Heart right ventricle (tissue), 16 donors: Measurements from ENCODE around the gene OXNAD1. TPM values are rescaled to one million over a fixed set of nuclear protein-coding genes. Genes with fewer than 3 reads are reported as not detected.

Source experiments
- ATAC-seq, 8 donors: fragments of 200-7000 bp; cut with Tn5 transposase; one replicate each; pipeline ENCODE4 v1.9.1; 2020; ENCODE audit warnings: mild to moderate bottlenecking in 8 of 8, moderate library complexity in 8 of 8, moderate number of reproducible peaks in 1 of 8
- DNase-seq, 2 donors: peaks; one replicate each; pipeline ENCODE4 v3.0.0-alpha.2; 2020
- H3K27ac ChIP-seq, 10 donors: fragments of 200-600 bp; sonication (generic) in 2 of 10; one replicate each; pipeline versions ENCODE4 v1.5.0 to v1.8.0; 2020 to 2022; ENCODE audit warnings: mild to moderate bottlenecking in 3 of 10
- H3K27me3 ChIP-seq, 7 donors: fragments of 200-600 bp; one replicate each; pipeline ENCODE4 v1.8.0; 2021 to 2022; ENCODE audit warnings: mild to moderate bottlenecking in 2 of 7
- H3K36me3 ChIP-seq, 9 donors: fragments of 200-600 bp; sonication (generic) in 1 of 9; one replicate each; pipeline versions ENCODE4 v1.5.0 to v1.8.0; 2020 to 2022; ENCODE audit warnings: mild to moderate bottlenecking in 2 of 9
- H3K4me1 ChIP-seq, 9 donors: fragments of 200-600 bp; sonication (generic) in 1 of 9; one replicate each; pipeline versions ENCODE4 v1.5.0 to v1.8.0; 2020 to 2022; ENCODE audit warnings: mild to moderate bottlenecking in 4 of 9
- H3K4me3 ChIP-seq, 10 donors: fragments of 200-600 bp; sonication (generic) in 2 of 10; one replicate each; pipeline versions ENCODE4 v1.5.0 to v1.8.0; 2020 to 2022; ENCODE audit warnings: mild to moderate bottlenecking in 7 of 10, moderate library complexity in 2 of 10
- H3K9me3 ChIP-seq, 11 donors: fragments of 200-600 bp in 10 of 11; sonication (generic) in 2 of 11; one replicate each; pipeline versions ENCODE4 v1.5.0 to v1.8.0; 2013 to 2022; ENCODE audit warnings: mild to moderate bottlenecking in 2 of 11, control low read depth in 1 of 11, moderate library complexity in 1 of 11
- WGBS, 2 donors: extraction: QIAGEN DNeasy Blood & Tissue Kit; methylation state at CpG; one replicate each; pipeline ENCODE4 v1.1.7; 2013; ENCODE audit warnings: inconsistent platforms in 1 of 2; 5-methylcytosine and 5-hydroxymethylcytosine counted together
- intact Hi-C, 10 donors: fragments of 100-400 bp; cut with DNase I; formaldehyde crosslinking; loops; one replicate each; pipeline versions ENCODE4 v1.11.1 to v1.14.2; 2022
- polyA plus RNA-seq, 2 donors: library from polyadenylated mRNA; stranded (reverse); fragments of 200-250 nt; gene quantifications; one replicate each; pipeline ENCODE4 v1.2.3, GENCODE V29; 2013
- total RNA-seq, 10 donors: library from RNA; stranded (reverse); fragmentation: NEBNext Ultra II Directional in 3 of 10; extraction: Animal tissue kit (Norgen Biotek cat#: 25700) in 3 of 10; gene quantifications; one replicate each; pipeline versions ENCODE4 v1.2.1 to v1.2.4, GENCODE V29; 2021 to 2023
- TF ChIP-seq, protein P1 (sequence below), 9 donors: fragments of 200-600 bp; sonication (generic) in 2 of 9; IDR thresholded peaks; one replicate each; pipeline versions ENCODE4 v1.5.0 to v1.8.0; 2021 to 2022; ENCODE audit warnings: antibody characterized with exemption in 9 of 9, mild to moderate bottlenecking in 5 of 9, moderate library complexity in 1 of 9
- donor health status: Arrhythmogenic right ventricular cardiomyopathy.
- donor health status: ischemic (EF 13 %, LVEDD 7.1; RV severe dilation, severe dysfunction).
- donor health status: healthy with polysubstance abuse.
- donor health status: DM: no; HTN: yes; CAD: no.
- donor health status: DM: no; HTN: no; CAD: no.
- donor health status: ischemic (EF 25% LVEDD 6.9; RV normal size, moderate dysfunction).
- donor health status: ischemic (EF 25% LVEDD 5.7; RV mildly dilated, moderate dysfunction).
- donor health status: healthy.
- donor health status: DM: yes; HTN: yes; CAD: no.
- donor health status: Ischemic cardiomyopathy.
- donor health status: ischemic (EF 35%, LVEDD 5.7; RV mildly dilated, moderate dysfunction).
- donor health status: nonischemic (EF 11% LVEDD 7.7; RV severe dilation, severe dysfunction).
- donor health status: DM: yes; HTN: yes; CAD: no.
- donor health status: PGD.
- donor health status: ischemic (EF 29% LVEDD 5.4; RV normal size, mild dysfunction).
- donor health status: nonischemic (EF 23%, LVEDD 6.1; RV moderate dilation, normal function).

OXNAD1 gene
- total and polyA plus RNA-seq, 12 donors: 4.2 to 22.8 (median 17.1) TPM

DNA sequence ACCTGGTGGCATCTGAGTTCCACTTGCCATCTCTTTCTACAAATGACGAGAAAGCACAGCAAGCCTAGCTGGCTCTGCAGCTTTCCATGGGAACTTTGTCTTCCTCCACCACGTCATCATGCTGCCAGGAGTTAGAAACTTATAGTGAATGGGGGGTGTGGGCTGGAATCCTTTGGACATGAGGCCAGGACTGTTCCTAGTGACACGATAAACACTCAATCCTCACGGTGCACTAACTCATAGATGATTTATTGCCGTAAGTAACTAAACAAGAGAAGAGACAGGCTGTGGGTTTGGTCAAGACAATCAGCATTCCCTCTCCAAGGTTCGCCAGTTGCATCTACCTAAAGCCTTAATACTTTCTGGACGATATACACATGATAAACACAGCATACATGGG, 50.6 kb downstream of the OXNAD1 start:
- H3K27me3 ChIP-seq: no peaks in the 10 kb centered on the region
- DNase-seq: no peak
- intact Hi-C loops: no loop called here
- WGBS, 2 donors: 84 to 89% methylated on average over 7 of the region's 7 CpGs
- ATAC-seq: no peak
- TF ChIP-seq, protein P1, sequence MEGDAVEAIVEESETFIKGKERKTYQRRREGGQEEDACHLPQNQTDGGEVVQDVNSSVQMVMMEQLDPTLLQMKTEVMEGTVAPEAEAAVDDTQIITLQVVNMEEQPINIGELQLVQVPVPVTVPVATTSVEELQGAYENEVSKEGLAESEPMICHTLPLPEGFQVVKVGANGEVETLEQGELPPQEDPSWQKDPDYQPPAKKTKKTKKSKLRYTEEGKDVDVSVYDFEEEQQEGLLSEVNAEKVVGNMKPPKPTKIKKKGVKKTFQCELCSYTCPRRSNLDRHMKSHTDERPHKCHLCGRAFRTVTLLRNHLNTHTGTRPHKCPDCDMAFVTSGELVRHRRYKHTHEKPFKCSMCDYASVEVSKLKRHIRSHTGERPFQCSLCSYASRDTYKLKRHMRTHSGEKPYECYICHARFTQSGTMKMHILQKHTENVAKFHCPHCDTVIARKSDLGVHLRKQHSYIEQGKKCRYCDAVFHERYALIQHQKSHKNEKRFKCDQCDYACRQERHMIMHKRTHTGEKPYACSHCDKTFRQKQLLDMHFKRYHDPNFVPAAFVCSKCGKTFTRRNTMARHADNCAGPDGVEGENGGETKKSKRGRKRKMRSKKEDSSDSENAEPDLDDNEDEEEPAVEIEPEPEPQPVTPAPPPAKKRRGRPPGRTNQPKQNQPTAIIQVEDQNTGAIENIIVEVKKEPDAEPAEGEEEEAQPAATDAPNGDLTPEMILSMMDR (IDR thresholded peaks at IDR 0.05): no peak
- H3K4me3 ChIP-seq: no peak overlapping the region
- H3K4me1 ChIP-seq: peaks cover 5 to 49% (median 19%) of the 10 kb centered on the region in 9 donors
- no peaks in the 10 kb centered on the region for H3K9me3 ChIP-seq
- peaks cover 0 to 86% (median 31%) of the 10 kb centered on the region in 9 donors for H3K36me3 ChIP-seq
- no peak overlapping the region for H3K27ac ChIP-seq

GRCh38 chr3:16316396-16316795, 51.4 kb downstream of the OXNAD1 start:
- no peaks in the 10 kb centered on the region for H3K9me3 ChIP-seq
- peaks cover 3 to 45% (median 17%) of the 10 kb centered on the region in 9 donors for H3K4me1 ChIP-seq
- peaks cover 0 to 94% (median 38%) of the 10 kb centered on the region in 9 donors for H3K36me3 ChIP-seq
- H3K4me3 ChIP-seq: no peak overlapping the region
- 85 to 93% methylated on average over 3 of the region's 3 CpGs for WGBS, 2 donors
- H3K27me3 ChIP-seq: no peaks in the 10 kb centered on the region
- intact Hi-C loops: no loop called here
- no peak overlapping the region for H3K27ac ChIP-seq
- no peak for ATAC-seq
- TF ChIP-seq, protein P1 (IDR thresholded peaks at IDR 0.05): no peak
- no peak for DNase-seq

DNA sequence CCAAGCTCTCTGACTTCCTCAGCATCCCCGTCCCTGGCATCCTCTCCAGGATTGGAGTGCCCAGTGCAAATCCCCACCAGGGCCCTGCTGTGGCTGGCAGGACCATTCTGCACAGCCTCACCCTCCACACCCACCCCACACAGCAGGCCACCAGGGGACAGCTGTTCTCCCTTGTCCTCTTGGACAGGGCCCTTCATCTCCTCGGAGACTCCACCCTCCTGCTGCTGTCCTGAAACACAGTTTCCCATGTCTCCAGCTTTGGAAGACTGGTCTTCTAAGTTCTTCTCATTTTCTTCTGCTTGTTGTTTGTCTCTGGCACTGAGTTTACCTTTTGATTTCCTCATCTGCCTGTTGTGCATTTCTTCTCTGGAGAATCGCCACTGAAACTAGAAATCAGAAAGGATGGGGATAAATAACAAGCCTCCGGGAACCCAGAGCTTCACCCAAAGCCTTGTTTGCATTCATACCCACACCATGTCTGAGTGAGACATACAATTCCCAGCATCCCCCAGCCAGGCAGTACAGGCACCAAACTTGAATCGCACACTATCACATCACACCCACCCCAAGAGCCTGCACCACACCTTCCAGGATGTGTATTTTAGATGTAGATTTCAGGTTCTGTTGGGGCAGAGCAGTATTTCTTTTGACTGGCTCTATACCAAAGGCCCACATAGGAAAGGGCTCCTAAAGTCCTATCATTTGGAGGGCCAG, 52.0 kb downstream of the OXNAD1 start:
- peaks cover 0 to 39% (median 11%) of the 10 kb centered on the region in 9 donors for H3K4me1 ChIP-seq
- no peaks in the 10 kb centered on the region for H3K27me3 ChIP-seq
- ATAC-seq (no peak), DNase-seq (no peak)
- H3K4me3 ChIP-seq: no peak overlapping the region
- no peaks in the 10 kb centered on the region for H3K9me3 ChIP-seq
- peaks cover 0 to 100% (median 44%) of the 10 kb centered on the region in 9 donors for H3K36me3 ChIP-seq
- TF ChIP-seq, protein P1 (IDR thresholded peaks at IDR 0.05): no peak
- H3K27ac ChIP-seq: no peak overlapping the region
- intact Hi-C loops: no loop called here
- WGBS, 2 donors: 93% methylated on average over 5 of the region's 5 CpGs

- TF ChIP-seq, protein P1 (IDR thresholded peaks at IDR 0.05): no peak
- no peak overlapping the region for H3K4me3 ChIP-seq
- no peak overlapping the region for H3K27ac ChIP-seq
- ATAC-seq (no peak), DNase-seq (no peak)
- intact Hi-C loops: no loop called here
- peaks cover 0 to 100% (median 50%) of the 10 kb centered on the region in 9 donors for H3K36me3 ChIP-seq
- H3K9me3 ChIP-seq: no peaks in the 10 kb centered on the region
- peaks cover 0 to 34% (median 5%) of the 10 kb centered on the region in 9 donors for H3K4me1 ChIP-seq
- no peaks in the 10 kb centered on the region for H3K27me3 ChIP-seq
- 95 to 96% methylated on average over 6 of the region's 6 CpGs for WGBS, 2 donors
Observed at GRCh38 chr3:16317561-16317945, 52.5 kb downstream of the OXNAD1 start.
